CD4-positive, alpha-beta T cell treated with Interleukin-2 at 100 ng/mL for 4 hours (primary cell): ENCODE results near the gene NPC1.
A peak's percentile ranks its signal among the peaks of the same experiment; 100 is the strongest.
"Not testable (repeated sequence)": the region's sequence is repeated elsewhere in the genome, so short reads cannot be mapped to it uniquely, and the experiment has no call there.

ENCODE experiments used
- DNase-seq: peaks from one replicate; pipeline ENCODE4 v3.0.0-alpha.2; 2020; ENCODE audit warnings: low spot score

Gene NPC1

DNA sequence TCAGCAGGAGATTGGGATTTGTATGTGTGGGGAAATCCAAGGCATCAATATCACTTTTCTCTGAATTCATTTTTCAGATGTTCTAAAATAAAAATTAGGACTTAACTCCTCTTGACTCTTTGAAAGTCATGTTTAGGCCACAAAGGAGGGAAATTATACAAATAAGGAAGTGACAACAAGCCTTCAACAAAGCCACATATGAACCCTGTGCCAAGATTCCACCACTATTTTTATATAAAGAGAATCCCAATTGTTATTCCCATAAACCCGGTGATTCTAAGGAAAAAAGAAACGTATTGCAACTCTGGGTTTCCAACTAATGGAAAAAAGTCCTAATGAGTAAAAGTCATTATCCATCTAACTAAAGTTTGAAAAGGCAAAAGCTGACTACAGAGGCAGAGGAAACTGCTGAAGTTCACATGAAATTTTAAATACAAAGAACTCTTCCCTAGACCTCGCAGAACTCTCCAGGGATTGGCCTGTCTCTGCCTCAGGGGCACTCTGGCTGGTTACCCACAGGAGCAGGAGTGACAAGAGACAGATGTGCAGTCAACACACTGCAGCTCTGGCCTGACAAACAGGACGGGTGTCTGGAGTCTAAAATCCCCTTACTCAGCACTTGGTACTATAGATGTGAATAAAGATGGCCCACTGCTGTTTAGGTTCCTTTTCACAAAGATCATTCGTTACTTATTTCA, 11.5 kb downstream of the NPC1 start:
- DNase-seq: no peak

- peak; percentile 69 for DNase-seq
Measured at GRCh38 chr18:23573626-23574431, 12.5 kb downstream of the NPC1 start.

DNA sequence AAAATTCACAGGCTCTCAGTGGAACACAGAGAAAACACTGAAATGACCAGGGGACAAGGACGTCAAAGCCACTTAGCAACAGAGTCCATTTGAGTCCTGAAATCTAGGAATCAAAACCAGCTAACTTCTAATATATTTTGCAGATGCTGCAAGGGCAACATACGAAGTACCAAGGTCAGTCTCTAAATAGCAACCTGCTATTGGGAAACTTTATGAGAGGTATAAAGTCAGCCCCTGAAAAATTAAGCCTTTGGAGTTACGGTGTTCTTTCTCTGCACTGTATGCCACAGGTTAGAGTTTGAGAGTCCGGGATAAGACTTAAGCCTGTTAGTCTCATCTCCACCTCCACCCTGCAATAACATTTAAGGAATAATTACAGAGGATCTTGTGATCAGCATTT, 13.3 kb downstream of the NPC1 start:
- DNase-seq: no peak

GRCh38 chr18:23572570-23572969, 13.7 kb downstream of the NPC1 start:
- DNase-seq: no peak

GRCh38 chr18:23572012-23572411, 14.3 kb downstream of the NPC1 start:
- no peak for DNase-seq

DNA sequence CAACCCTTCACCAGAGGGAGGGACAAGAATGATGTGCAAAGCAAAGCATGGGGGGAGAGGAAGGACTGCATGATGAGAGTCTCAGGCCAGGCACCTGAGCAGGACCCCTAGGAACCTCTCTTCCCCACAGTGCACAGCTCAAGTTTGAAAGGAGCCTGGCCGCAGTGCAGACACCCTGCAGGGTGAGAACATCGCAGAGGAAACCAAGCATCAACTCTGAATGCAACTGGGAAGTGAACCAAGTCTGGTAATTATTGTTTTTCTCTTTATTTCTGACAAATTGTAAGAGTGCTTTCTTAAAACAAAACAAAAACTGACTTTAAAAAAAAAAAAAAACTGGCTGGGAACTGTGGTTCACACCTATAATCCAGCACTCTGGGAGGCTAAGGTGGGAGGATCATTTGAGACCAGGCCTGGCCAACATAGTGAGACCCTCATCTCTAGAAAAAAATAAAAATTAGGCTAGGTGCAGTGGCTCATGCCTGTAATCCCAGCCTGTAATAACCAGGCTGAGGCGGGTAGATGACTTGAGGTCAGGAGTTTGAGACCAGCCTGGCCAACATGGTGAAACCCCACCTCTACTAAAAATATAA, 15.3 kb downstream of the NPC1 start:
- peak; percentile 18 for DNase-seq

- no peak for DNase-seq
Measured at GRCh38 chr18:23569299-23570063, 16.8 kb downstream of the NPC1 start.

DNA sequence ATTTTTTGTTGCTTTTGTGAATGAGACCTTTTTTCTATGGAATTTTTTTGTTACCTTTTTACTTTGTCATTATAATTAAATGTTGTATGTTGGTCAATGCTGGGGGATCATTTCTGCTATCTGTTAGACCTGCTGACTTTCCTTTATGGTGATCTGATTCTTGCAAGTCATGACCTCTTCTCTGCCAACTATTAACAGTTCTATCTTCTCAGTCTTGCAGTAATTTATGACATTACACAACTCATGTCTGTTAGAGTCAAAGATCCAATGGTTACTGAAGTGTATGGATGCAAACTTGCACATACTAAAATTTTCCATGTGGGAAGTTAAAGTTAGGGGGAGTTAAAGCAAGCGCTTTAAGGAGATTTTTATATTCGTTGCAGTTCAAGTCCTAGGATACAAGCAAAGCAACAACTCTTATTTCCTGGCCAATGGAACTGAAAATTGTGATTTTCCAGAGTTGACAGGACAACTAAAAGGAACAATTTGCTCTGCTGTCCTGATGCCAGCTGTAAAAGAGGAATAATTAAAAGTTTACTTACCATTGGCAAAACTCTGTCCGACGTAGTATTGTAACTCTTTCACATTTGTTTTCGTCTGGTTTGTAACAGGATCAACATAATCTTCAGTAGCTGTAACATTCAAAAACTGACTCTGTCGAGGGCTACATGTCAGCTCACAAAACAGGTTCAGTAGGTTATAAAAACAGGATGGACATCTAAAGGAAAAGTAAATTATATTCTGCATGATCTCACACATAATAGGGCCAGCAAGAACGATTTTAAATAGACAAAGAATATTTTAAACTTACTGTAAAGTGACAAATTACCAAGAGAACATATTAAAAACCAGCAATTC, 17.8 kb downstream of the NPC1 start:
- DNase-seq: no peak

GRCh38 chr18:23567671-23568070, 18.6 kb downstream of the NPC1 start:
- no peak for DNase-seq

DNA sequence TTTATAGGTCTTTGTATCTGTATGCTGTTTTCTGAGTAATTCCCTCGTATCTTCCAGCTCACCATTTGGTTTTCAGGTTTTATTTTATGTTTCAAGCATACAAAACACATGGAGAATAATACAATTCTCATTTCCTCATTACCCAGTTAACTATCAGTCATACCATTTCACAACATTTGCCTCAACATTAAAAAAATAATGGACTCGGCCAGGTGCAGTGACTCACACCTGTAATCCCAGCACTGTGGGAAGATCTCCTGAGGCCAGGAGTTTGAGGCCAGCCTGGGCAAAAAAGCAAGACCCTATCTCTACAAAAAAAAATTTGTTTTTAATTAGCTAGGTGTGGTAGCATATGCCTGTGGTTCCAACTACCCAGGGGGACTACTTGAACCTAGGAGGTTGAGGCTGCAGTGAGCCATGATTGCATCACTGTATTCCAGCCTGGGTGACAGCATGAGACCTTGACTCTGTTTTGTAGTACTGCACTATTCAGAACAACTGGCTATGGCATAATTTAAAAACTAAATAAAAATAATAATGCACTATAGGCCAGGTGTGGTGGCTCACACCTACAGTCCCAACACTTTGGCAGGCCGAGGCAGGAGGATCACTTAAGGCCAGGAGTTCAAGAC, 20.3 kb downstream of the NPC1 start:
- no peak for DNase-seq

DNA sequence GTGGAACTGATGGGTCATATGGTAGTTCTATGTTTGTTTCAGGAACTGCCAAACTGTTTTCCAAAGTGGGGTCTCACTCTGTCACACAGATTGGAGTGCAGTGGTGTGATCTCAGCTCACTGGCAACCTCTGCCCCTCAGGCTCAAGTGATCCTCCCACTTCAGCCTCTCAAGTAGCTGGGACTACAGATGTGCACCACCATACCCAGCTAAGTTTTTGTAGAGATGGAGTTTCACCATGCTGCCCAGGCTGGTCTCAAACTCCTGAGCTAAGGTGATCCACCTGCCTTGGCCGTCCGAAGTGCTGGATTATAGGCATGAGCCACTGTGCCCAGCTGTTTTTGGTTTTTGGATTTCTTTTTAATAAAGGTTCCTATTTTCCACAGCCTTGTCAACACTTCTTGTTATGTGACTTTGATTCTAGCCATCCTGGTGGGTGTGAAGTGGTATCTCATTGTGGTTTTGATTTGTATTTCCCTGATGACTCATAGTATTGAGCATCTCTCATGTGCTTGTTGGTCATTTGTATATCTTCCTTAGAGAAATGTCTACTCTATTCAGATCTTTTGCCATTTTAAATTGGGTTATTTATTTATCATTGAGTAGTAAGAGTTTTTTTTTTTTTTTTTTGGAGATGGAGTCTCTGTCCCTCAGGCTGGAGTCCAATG, 22.8 kb downstream of the NPC1 start:
- DNase-seq: peak; percentile 65

DNA sequence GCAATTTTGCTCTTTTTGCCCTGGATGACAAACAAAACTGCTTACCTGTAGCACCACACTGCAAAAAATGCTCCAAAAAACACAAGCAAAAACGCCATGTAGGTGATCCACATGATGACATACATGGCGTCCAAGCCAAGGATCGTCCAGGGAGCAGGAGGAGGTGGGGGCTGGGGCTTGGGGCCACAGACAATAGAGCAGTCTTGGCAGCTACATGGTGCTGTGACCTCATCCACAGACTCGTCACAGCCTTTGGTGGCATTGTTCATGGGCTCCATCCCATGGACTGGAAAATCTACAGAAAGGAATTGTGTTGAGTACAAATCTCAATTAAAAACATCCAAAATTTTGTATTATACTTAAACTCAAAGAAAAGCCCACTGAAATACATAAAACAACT, 26.1 kb downstream of the NPC1 start:
- DNase-seq: no peak

DNA sequence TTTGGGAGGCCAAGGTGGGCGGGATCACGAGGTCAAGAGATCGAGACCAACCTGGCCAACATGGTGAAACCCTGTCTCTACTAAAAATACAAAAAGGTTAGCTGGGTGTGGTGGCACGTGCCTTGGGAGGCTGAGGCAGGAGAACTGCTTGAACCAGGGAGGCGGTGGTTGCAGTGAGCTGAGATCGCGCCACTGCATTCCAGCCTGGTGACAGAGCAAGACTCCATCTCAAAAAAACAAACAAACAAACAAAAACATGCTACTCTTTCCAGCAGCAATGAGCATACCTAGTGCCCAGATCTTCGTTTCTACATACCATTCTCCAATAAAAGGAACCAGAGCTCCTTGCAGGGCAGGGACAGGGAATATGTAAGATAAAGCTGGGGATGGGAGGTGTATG, 28.8 kb downstream of the NPC1 start:
- DNase-seq: not testable (repeated sequence)

DNA sequence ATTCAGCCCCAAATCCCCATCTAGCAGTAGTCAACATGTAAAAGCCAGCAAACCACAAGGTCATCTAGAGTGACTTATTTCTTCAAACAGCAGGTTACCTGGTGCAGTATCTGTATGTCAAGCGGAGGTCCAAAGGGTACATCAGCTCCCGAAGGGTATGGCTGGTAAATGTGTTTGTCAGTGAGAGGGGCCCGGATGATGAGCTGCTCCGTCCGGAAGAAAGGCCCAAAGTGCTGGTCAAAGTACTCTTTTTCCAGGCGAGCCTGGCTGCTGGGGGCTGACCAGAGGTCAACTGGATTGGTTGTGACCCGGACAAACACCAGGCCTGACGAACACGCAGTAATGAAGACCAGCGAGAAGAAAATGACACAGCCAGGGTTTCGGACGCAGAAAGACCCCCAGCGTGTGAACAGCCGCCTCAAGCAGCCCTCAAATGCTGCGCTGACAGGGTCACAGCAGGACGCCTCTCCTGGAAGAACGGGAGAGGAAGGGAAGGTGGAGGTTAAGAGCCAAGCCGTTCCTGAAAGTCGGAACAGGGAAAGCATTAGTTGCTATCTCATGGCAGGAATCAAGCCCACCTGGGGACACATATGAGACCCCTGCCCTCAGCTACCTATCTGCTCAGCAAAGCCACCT, 30.0 kb downstream of the NPC1 start:
- no peak for DNase-seq

DNA sequence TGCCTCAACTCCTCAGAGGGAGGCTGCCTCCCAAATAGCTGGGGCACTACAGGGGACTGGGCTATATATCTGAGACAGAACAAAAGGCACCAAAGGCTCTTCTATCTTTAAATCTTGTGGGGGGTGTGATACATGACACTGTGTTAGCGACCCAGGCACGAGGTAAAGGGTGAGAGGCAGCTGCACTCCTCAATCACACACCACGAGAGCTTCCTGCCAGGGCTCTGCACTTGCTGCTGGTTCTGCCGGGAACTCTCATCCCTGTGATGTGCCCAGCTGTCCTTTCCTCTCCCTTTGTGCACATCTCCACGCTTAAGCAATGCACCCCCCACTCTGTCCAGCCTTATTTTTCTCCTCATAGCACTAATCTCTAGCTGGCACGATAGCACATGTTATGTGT, 32.4 kb downstream of the NPC1 start:
- no peak for DNase-seq

GRCh38 chr18:23552505-23552904, 33.8 kb downstream of the NPC1 start:
- no peak for DNase-seq

- DNase-seq: no peak
Measured at GRCh38 chr18:23551978-23552377, 34.3 kb downstream of the NPC1 start.

- DNase-seq: no peak
Measured at GRCh38 chr18:23550898-23551297, 35.4 kb downstream of the NPC1 start.

DNA sequence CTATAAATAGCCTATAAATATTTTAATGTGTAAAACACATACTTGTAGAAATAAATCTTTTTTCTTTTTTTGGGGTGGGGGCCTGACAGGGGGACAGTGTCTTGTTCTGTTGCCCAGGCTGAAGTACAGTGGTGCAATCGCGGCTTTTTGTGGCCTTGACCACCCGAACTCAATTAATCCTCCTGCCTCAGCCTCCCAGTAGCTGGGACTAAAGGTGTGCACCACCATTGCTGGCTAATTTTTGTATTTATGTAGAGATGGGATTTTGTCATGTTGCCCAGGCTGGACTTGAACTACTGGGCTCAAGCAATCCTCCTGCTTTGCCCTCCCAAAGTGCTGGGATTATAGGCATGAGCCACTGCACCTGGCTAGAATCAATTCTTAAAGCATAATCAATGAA, 37.6 kb downstream of the NPC1 start:
- no peak for DNase-seq

DNA sequence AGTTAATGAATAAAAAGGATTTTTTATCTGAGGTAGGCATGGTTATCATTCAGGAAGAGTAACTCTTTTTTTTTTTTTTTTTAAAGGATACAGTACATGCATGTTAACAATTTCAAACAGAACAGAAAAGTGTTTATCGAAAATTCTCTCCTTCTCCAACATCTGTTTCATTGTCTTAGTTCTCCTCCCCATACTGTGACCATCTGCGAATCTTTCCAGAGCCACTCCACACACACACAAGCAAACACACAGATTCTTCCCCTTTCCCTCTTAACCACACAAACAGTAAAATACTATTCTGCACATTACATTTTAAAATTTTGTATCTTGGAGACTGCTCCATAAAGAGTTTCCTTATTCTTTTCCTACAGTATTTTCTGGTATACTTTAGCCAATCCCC, 38.0 kb downstream of the NPC1 start:
- DNase-seq: no peak
